ENCODE measurements around the gene DIS3L2.
"Not testable (repeated sequence)": the region's sequence is repeated elsewhere in the genome, so short reads cannot be mapped to it uniquely, and the experiment has no call there.

The DIS3L2 gene

DNA sequence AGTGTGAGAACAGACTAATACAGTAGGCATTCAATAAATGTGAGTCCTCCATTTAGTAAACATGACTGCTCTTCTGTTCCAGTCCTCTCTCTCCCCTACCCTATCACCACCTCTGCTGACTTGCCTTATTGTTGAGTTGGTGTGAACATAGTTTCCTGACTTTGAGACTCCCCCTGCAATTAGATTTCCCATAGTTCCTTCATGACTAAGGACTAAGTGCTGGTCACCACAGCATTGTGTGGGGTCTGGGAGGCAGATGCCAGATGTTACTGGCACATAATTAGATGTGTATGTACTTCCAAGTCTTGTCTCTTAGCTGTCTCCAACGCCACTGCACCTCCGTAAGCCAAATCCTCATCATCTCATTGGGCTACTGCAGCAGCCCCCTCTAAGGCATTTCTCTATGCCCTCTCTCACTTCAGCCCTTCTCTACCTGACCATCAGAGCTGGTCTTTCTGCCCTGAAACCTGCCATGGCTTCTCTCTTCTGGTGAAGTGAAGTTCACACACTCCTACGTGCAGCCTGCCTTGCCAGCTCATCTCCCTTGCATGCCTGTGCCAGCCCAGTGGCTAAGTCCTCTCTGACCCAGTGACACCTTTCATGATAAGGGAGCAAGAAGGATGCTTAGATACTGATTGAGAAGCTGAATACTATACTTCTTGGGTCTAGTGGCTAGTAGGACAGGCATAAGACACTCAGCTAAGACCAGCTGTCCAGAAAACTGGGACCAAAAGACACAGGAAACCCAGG, 335.4 kb downstream of the DIS3L2 start:
- DNase-seq (ENCODE audit: low read depth in 2 of 2) = no peak

DNA sequence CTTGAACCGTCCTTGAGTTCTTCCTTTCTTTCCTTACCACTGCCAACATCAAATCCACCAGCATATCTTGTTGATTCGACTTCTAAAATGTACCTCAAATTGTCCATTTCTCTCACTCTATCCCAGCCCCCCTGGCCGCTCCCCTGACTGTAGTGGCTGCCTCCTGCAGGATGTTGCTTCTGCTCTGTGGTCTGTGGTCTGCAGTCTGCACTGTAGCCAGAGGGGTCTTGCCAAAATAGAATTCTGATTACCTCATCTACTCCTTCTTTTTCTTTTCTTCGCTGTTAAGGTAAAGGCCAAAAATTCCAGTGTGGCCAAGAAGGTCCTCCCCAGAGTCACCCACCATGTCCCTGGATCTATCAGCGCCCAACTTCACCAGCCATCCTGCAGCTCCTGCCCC, 337.6 kb downstream of the DIS3L2 start:
- no peak for DNase-seq (ENCODE audit: low read depth in 2 of 2)

DNA sequence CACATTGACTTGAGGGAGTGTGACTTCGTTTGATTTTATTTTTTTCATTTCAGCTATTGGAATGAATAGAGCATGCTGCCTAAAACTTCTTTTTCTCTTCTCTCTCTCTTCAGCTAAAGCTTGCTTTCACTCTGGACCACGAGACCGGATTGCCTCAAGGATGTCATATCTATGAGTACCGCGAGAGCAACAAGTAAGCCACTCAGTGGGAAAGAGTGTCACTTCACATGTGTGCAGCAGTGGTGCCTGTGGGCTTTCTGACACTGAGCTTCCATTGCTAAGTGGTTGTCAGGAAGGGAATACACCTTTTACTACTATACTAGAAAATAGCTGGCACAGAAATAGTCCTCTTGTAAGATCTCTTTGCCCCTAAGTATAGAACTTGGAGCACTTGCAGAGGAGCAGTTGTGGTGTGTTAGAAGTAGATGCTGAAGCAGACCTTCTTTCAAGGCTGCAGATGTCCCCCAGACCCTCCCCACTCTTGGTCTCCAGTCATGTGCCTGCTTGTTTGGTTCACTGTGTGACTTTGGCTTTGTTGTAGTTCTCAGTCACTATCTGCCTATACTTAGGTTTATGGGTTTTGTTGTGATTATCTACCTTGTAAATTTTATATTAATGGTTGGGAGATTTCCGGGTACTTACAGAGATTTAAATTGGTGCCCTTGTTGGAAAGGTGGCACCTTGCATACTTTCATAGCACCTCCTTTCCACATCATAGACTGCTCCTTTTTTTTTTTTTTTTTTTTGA, 338.6 kb downstream of the DIS3L2 start:
- no peak for DNase-seq (ENCODE audit: low read depth in 2 of 2)

DNA sequence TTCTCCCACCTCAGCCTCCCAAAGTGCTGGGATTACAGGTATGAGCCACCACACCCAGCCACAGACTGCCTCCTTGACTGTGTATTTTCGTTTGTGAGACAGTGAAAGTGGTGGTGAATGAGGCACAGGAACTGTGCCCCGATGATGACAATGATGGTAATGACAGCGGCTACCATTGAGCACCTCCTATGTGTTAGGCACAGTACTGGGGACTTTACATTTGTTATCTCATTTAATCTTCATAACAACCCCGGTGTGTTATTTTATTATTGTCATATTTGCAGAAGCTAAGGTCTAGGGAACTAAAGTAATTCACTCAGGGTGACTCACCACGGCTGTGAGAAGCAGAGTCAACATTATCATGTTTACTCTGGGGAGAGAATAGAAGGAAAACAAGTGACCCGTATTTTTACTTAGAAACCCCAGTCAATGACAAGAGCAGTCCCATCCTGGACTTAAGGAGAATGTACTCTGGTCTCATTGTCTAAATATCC, 339.4 kb downstream of the DIS3L2 start:
- no peak for DNase-seq (ENCODE audit: low read depth in 2 of 2)

DNA sequence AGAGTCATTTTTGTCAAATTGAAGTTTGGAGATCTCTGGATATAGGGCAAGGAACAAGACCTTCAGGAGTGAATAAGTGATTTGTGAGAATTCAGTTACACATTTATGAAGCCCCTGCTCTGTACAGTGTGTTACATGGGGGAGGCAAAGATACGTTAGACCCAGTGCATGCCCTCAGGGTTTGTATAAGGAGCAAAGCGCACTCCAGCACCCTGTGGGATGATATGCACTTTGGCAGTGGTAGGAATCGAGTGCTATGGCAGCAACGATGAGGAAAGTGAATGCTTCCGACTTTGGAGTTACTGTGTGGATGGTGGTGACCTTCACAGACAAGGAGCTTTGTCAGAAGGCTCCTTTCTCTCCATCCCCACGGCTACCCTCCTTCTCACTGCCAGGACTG, 342.7 kb downstream of the DIS3L2 start:
- DNase-seq (ENCODE audit: low read depth in 2 of 2) = no peak

DNA sequence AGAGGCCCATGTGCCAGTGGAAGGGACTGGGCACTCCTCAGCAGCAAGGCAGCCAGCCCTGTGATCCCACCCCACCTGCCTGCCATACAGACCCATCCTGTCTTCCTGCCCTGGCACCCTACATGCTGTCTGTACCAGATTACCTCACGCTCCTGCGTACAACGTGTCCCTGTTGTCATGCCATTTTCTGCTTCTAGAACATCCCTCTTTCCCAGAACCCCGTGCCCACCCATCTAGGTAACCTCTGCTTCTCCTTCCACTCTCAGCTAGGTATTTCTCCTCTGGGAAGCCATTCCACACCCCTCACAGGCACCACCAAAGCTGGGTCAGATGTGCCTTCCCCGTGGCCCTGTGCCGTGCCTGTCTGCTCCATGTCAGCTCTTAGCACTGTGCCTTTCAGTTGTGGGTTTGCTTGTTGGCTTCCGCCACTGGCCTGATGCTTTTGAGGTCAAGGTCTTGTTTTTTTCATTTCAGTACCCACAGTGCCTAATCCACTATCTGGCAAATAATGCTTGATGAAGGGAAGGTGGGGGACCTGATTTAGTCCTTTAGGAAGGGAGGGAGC, 345.3 kb downstream of the DIS3L2 start:
- no peak for DNase-seq (ENCODE audit: low read depth in 2 of 2)

DNA sequence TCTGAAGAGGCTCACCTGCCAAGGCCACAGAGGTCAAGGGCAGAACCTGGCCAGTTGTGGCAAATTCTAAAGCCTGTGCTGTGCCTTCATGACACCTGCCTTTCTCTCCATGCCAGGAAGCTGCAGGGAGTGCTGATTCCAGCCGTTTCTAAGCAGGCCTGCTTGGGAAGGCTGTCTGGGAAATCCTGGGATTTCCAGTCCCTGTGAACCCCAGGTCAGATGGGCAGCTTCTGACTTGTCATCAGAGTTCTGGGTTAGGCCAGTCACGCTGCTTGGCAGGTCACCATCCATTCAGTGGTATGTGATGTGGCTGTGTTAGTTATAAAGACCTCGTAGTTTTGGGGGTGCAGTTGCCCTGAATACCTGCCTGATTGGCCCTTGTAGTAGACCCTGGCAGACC, 346.3 kb downstream of the DIS3L2 start:
- no peak for DNase-seq (ENCODE audit: low read depth in 2 of 2)

DNA sequence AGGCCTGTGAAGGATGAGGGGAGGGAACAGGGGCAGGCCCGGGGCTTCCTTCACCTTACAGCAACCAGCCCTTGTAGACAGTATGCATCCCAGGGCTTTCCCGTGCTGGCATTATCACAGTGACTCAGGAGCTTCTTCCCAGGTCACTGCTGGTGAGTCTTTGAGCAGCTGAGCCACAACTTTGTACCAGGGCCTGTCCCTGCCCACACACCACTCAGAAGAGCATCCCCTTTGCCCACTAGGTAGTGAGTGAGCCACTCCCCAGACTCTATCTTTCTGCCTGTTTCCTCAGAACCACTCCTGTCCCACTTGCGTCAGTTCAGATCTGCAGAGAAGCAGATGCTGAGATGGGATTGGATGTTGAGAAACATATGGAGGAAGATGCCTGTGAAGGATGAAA, 347.5 kb downstream of the DIS3L2 start:
- DNase-seq (ENCODE audit: low read depth in 2 of 2) = no peak

DNA sequence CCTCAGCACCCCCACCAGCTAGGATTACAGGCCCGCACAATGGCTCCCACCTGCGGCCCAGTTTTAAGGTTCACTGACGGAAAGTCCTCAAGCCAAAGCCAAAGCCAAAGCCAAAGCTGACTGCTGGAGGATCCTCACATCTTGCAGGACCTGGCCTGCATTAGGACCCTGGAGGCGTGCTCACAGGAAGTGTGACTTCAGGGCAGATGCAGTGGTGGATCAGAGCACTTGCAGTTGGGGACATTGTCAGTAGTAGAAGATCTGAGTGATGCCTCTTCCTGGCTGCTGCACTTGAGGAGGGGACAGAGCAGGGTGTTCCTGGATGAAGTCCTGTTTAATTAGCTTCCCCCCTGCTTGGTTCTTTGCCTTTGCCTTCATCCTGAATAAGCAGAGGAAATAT, 348.1 kb downstream of the DIS3L2 start:
- no peak for DNase-seq (ENCODE audit: low read depth in 2 of 2)

DNA sequence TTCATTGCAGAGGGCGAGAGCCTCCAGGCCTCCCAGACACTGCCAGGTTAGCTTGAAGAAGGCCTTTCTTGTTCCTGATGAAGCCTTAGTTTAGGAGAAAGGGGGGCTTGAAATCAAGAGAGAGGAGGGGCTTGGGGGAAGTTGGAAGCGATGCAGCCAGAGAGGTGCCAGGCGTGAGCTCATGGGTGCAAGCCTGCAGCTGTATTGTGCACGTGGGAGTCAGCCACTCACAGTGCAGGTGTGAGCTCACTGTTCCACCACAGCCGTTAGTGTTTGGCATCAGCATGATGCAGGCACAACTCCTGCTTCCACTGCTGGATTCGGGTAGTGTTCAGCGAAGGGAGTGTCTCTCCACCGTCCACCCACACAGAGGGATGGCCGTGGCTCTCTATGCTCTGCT, 348.6 kb downstream of the DIS3L2 start:
- peak; percentile 32 to 40 for DNase-seq (ENCODE audit: low read depth in 2 of 2)

DNA sequence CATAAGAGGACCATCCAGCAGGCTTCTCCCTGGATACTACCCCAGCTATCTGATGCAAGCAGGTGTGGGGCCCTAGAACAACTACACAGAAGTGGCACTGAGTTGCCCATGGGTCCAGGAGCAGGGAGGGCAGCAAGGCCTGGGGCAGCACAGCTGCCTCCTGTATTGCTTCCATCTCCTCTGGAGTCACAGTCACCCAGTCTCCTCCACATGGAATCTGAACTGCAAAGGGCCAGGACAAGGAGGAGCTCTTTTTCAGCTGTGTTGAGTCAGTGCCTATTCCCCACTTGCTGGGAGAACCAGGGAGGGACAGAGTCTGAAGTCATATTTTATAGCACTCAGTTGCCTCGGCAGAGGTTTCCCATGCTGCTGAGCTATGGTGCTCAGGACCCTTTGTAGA, 349.2 kb downstream of the DIS3L2 start:
- DNase-seq (ENCODE audit: low read depth in 2 of 2) = no peak

DNA sequence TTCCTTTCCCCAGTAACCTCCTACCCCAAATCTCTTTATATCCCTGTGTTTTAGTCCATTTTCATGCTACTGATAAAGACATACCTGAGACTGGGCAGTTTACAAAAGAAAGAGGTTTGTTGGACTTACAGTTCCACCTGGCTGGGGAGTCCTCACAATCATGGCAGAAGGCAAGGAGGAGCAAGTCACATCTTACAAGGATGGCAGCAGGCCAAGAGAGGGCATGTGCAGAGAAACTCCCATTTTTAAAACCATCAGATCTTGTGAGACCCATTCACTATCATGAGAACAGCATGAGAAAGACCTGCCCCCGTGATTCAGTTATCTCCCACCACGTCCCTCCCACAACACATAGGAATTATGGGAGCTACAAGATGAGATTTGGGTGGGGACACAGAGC, 352.1 kb downstream of the DIS3L2 start:
- not testable (repeated sequence) for DNase-seq (ENCODE audit: low read depth in 2 of 2)

DNA sequence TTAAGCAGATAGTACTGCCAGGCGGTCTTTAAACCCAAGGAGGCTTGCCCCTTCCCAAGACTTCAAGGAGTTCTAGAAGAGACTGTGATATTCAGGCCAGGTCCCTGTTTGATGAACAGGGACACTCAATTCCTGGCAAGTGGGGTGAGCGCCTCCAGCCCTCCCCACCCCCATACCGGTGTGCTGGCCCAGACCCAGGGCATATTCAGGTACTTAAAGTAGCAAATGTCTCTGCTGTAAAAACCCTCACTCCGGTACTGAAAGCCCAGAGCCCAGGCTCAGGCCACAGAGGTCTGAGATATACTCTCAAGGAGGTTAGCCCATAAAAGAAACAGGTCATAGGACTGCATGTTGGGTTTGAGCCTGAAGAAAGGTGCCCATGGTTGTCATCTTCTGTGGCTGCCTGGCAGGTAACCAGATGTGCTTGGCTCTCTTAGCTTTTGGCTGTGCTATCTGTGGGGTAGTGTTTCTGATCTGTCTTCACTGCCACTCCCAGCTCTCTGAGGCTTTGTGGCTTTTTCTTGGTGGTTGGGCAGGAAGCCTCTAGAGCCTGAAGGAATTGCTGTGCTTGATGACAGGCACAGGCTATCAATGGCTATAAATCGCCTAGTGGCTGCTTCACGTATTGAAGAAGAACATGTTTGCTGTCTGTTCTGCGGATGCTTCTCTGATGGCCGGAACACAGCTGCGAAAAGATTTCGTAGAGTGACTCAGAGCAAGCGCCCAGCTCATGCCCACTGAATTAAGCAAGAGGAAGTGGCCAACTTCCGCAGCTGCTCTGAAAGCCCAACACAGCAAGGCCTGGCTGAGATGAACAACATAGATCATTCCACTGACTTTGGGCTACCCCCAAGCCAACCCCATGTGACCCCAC, 353.8 kb downstream of the DIS3L2 start:
- peak; percentile 62 to 65 for DNase-seq (ENCODE audit: low read depth in 2 of 2)

DNA sequence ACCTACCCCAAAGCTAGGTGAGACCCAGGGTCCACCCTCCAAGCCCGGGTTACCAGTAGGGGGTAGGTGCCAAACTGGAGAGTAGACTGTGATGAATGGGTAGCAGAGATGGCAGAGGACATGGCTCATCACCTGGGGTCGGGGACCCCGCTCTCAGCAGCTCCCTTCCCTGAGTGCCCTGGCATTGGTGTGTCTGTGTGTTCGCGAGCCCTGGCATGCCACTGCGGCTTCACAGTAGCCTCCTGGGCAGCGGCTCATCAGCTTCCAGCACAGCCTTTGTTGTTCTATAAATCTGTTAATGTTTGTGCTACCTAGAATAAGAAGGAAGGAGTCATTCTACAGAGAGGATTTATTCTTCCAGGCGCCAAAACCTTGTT, 354.4 kb downstream of the DIS3L2 start:
- DNase-seq (ENCODE audit: low read depth in 2 of 2) = no peak

DNA sequence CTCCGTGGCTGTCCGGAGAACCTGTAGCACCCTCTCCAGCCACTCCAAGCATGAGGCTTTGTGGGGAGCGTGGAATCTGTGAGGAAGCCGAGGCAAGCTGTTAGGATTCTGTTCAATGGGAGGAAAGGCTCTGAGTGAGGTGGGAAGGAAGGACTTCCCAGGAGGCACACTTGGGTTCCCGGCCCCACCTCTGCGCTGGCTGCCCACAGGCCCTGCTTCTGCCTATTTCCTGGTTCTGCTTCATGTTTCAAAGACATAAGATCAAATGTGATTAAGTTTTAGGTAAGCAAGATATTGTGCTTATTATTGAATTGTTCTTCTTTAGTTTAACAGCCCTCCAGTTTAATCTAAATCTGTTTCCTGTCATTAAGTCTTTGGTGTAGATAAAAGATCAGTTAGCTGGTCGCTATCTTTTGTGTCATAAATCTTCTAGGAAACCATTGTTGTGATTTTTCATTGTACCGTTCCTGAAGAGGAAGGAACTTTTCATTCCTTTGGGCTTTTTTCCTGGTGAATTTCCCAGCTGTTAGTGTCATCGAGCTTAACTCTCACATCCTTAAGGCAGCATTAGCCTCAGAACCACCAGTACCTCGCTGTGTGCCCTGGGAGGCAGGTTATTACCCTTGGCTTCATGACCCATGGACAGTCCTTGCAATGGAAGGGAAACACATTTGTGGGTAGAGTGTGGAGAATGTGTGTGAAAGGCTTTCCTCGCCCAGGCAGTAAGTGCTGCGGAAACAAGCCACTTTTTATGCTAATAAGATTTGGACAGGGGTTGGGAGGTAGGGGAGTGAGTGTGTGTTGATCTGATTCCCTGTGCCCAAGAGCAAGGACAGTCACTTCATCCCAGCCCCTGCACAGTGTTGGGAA, 355.2 kb downstream of the DIS3L2 start:
- DNase-seq (ENCODE audit: low read depth in 2 of 2) = no peak

DNA sequence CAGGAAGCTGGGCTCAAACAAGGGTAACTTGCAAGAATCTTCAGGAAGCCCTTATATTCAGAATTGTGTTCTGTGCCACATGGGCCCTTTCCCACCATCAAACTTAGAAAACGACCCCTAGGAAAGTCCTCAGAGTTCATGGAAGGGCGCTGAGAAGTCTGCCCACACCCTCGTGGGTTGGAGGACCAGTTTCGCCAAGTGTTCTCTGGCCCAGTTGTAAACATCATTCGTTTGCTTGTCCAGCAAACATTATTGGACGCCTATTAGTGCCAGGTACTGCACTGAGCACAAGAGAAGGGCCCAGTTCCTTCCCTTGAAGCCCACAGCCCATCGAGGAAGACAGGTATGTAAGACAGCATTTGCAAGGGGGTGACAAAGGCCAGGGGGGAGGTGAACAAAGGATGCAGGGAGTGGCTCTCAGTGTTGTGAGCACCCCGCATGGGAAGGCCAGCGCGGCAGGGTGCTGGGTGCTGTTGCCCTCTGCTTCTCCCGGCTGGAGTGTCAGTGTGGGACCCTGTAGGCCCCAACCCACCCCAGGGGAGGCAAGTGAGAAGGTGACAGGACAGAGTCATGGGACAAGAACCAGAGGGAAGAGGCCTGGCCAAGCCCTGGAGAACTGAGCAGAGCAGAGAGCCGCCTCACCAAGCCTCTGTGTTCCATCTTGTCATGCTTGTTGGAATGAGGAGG, 356.8 kb downstream of the DIS3L2 start:
- DNase-seq (ENCODE audit: low read depth in 2 of 2) = no peak

DNA sequence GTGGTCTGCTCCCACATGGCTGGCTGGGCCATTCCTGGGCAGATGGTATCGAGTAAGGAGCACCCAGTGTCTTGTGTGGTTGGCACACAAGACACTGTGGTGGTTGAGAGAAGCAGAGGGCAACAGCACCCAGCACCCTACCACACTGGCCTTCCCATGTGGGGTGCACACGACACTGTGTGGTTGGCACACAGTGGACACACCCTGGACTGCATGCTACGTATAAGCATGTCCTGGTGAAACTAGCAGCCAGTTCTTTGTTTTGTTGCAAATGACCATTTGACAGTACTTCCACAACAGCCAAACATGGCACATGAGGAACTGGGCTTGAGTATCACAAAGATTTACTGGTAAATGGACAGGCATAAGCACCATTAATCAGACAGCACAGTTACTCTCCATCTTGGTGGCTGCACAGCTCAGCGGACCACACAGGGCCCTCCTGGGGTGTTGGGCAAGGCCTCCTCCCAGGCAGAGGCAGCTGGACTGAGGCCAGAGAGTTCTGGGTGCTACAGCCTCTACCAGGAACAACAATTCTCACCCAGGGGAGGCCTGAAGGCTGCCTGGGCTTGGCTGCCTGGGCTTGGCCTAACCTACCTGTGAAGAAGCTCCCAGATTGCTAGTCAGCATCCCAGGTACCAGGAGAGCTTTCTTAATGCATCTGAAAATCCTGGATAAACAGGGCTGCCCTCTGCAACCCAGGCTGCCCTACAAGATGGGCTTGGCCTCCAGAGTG, 357.7 kb downstream of the DIS3L2 start:
- DNase-seq (ENCODE audit: low read depth in 2 of 2) = no peak

DNA sequence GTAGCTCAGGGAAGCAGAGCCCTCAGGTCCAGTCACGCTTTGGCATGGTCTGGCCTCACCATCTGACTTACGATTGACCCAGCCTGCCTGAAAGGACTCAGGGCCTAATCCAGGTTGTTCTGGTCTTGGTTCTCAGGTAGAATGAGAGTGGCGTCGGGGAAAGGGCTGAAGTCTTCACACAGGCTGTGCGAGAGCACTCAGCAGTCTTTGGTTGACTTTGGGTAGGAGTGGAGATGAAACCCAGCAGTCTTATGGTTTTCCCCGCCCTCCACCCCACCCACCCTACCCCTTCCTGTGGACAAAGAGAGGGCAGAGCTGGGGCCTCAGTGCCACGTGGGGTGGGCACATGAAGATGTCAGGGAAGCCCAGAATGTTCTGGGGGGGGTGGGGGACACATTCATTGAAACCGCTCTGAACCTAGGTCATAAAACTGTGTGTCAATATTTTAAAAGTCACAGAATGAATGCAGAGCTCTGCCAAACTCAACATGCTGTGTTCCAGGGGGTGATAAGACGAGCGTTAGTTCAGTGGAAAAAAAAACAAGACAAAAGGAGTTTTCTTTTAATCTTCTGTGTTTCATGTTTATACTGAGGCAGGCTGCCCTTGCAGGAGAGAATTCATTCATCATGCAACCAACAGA, 358.4 kb downstream of the DIS3L2 start:
- no peak for DNase-seq (ENCODE audit: low read depth in 2 of 2)

DNA sequence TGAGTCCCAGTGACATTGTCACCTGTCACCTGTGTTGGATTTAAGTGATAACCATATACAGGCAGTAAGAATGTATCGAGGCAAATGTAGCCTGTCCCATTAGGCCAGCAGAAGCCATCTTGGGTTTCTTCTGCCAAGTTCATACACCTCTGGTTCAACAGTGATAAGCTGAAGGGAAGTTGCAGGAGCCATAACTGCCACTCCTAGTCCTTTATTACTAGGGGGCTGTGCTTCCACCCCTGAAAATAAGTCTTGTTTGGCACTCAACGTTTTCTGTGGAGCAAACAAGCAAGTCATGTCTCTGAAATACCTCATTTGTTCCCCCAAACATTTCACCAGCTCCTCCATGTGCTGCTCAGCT, 358.9 kb downstream of the DIS3L2 start:
- DNase-seq (ENCODE audit: low read depth in 2 of 2) = no peak

Measured in stimulated activated CD8-positive, alpha-beta memory T cell treated with anti-CD3 and anti-CD28 coated beads, Interleukin-7, amount 100 ng/mL, for 4 hours (primary cell).